Mucosa of gallbladder (tissue), 1 donor: ENCODE data around the gene MAVS. TPM values are rescaled to one million over a fixed set of nuclear protein-coding genes. Genes with fewer than 3 reads are reported as not detected.
"Not testable (repeated sequence)": the region's sequence is repeated elsewhere in the genome, so short reads cannot be mapped to it uniquely, and the experiment has no call there.

ENCODE experiments used
- DNase-seq: peaks from one replicate; pipeline ENCODE4 v3.0.0-alpha.2; 2020; ENCODE audit warnings: low spot score
- total RNA-seq: library from RNA; stranded (reverse); gene quantifications from one replicate; pipeline ENCODE4 v1.2.1, GENCODE V29; 2021
- donor health status: DM: no; HTN: no; CAD: no.

The MAVS gene
- total RNA-seq, 1 donor from 2014 or later: 44.9 TPM

GRCh38 chr20:3854462-3854871 lies 7.8 kb downstream of the MAVS start:
- DNase-seq: no peak

GRCh38 chr20:3857405-3857804 lies 10.8 kb downstream of the MAVS start:
- DNase-seq: peak; percentile 66

GRCh38 chr20:3858689-3859088 lies 12.1 kb downstream of the MAVS start:
- no peak for DNase-seq

GRCh38 chr20:3861191-3861590 lies 14.6 kb downstream of the MAVS start:
- no peak for DNase-seq

GRCh38 chr20:3862333-3862732 lies 15.7 kb downstream of the MAVS start:
- DNase-seq: no peak

- DNase-seq: no peak
These were observed 16.7 kb downstream of the MAVS start for GRCh38 chr20:3863317-3863716.

GRCh38 chr20:3864518-3864917 lies 17.9 kb downstream of the MAVS start:
- no peak for DNase-seq

GRCh38 chr20:3865152-3865886 lies 18.7 kb downstream of the MAVS start:
- DNase-seq: no peak

- DNase-seq: no peak
These were observed 19.3 kb downstream of the MAVS start for GRCh38 chr20:3865887-3866407.

GRCh38 chr20:3866464-3866863 lies 19.8 kb downstream of the MAVS start:
- no peak for DNase-seq

- DNase-seq: no peak
These were observed 21.2 kb downstream of the MAVS start for GRCh38 chr20:3867802-3868201.

GRCh38 chr20:3869839-3870634 lies 23.4 kb downstream of the MAVS start:
- no peak for DNase-seq

GRCh38 chr20:3871550-3872265 lies 25.1 kb downstream of the MAVS start:
- DNase-seq: no peak

- no peak for DNase-seq
These were observed 26.9 kb downstream of the MAVS start for GRCh38 chr20:3873507-3873906.

- no peak for DNase-seq
These were observed 27.7 kb downstream of the MAVS start for GRCh38 chr20:3874194-3874844.

- no peak for DNase-seq
These were observed 28.8 kb downstream of the MAVS start for GRCh38 chr20:3875378-3875974.

GRCh38 chr20:3876000-3876399 lies 29.4 kb downstream of the MAVS start:
- DNase-seq: no peak

GRCh38 chr20:3876676-3877075 lies 30.0 kb downstream of the MAVS start:
- DNase-seq: no peak

- not testable (repeated sequence) for DNase-seq
These were observed 32.3 kb downstream of the MAVS start for GRCh38 chr20:3878921-3879274.

GRCh38 chr20:3885715-3886114 lies 39.1 kb downstream of the MAVS start:
- DNase-seq: no peak

GRCh38 chr20:3887876-3888620 lies 41.4 kb downstream of the MAVS start:
- DNase-seq: peak; percentile 20
